GM21529 (cell line): ENCODE data around the gene SEPSECS.

Source experiments
- ATAC-seq: cut with Tn5 transposase; IDR thresholded peaks from one replicate; pipeline ENCODE4 v1.9.1; 2021; ENCODE audit not compliant: unreplicated experiment

The SEPSECS gene

GRCh38 chr4:25111648-25112196 is 48.5 kb downstream of the SEPSECS start:
- no peak for ATAC-seq

DNA sequence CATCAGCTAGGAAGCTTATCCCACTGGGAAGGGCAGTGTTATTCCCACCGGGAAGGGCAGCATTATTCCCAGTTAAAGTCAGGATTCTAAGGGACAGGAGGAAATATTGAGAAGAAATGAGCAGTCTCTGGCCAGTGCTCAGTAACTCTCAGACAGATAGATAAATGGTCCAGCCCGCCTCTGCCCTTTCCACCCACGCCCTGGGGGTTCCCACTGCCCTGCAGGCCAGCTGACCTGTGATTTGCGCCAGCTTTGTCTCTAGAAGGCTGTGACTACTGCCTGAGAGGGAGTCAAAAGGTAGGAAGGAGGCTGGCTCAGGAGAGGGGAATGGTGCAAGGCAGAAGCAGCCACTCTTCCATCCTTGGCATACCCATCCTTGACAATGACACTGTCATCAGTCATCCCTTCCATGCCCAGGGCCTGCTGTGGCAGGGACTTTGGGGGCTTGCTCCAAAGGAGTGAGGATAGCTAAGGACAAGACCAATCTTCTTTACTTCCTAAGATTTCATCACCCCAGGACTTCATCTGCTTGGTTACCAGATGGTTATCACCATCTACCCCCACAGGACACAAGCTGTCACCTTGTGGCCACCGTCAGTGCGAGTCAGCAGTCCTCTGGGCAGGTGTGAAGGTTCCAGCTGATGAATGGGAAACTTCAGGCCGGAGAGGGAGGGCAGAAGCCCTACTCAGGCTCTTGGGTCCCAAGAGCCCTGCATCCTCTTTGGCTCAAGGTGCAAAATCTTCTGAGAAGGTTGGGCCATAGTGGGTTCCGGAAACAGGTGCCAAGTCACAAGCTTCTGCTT is 49.5 kb downstream of the SEPSECS start:
- no peak for ATAC-seq

DNA sequence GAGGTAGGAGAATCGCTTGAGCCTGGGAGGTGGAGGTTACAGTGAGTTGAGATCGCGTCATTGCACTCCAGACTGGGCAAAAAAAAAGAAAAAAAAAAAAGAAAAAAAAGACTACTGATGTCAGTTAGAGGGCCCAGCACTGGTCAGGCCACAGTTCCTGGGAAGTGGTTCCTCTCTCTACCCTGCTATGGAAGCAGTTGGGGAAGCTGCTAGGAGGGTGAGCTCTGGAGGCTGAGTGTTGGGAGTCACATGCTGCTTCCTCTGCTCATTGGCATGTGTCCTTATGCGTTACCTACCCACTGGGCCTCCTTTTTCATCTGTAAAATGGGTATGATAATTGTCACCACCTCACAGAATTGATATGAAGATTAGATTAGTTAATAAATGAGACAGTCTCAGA is 50.7 kb downstream of the SEPSECS start:
- no peak for ATAC-seq

- no peak for ATAC-seq
Measured at GRCh38 chr4:25108556-25108955, 51.7 kb downstream of the SEPSECS start.

GRCh38 chr4:25107827-25108516 is 52.3 kb downstream of the SEPSECS start:
- no peak for ATAC-seq

GRCh38 chr4:25106363-25107151 is 53.7 kb downstream of the SEPSECS start:
- no peak for ATAC-seq

DNA sequence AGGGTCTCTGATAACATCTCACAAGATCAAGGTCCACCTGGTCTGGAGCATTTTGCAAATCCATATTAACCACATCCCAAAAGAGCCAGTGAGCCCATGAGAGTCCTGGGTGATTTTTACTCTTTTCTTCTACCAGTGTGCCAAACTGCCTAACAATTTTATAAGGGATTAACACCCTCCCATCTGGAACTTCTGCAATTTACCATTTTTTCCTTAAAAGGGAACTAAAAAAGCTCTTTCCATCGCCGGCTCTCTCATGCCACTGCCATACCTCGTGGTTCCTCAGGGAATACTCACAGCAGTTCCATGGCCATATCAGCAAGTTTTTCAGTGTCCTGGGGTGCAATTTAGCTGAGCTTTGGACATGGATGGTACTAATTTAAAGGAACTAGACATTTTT is 55.7 kb downstream of the SEPSECS start:
- ATAC-seq: no peak

GRCh38 chr4:25103418-25103817 is 56.8 kb downstream of the SEPSECS start:
- no peak for ATAC-seq

DNA sequence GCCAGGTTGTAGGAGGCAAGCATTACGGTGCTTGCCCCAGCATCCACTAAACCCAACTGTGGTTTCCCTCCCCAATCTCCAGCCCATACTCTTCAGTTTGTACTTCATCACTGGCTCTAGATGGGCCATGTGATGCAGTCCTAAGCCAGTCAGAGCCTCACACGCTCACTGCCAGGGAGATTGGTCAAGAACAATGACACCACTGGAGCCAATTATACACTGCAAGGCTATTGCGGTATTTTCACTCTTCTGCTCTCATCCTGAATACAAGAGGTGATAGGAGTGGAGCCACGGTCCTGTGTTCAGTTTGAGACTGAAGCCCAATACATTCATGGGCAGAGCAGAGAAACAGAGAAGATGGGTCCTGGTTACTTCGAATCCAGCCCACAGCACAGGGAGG is 58.4 kb downstream of the SEPSECS start:
- no peak for ATAC-seq

DNA sequence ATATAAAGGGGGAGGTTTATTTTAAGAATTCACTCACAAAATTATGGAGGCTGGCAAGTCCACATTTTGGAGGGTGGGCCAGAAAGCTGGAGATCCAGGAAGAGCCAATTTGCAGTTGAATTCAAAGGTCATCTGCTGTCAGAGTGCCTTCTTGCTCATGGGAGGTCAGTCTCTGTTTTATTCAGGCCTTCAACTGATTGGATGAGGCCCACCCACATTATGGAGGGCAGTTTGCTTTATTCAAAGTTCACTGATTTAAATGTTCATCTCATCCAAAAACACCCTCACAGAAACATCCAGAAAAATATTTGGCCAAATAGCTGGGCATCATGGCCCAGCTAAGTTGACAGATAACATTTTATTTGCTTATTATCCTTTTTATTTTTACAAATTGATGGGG is 59.5 kb downstream of the SEPSECS start:
- ATAC-seq: no peak

GRCh38 chr4:25100021-25100555 is 60.2 kb downstream of the SEPSECS start:
- no peak for ATAC-seq

DNA sequence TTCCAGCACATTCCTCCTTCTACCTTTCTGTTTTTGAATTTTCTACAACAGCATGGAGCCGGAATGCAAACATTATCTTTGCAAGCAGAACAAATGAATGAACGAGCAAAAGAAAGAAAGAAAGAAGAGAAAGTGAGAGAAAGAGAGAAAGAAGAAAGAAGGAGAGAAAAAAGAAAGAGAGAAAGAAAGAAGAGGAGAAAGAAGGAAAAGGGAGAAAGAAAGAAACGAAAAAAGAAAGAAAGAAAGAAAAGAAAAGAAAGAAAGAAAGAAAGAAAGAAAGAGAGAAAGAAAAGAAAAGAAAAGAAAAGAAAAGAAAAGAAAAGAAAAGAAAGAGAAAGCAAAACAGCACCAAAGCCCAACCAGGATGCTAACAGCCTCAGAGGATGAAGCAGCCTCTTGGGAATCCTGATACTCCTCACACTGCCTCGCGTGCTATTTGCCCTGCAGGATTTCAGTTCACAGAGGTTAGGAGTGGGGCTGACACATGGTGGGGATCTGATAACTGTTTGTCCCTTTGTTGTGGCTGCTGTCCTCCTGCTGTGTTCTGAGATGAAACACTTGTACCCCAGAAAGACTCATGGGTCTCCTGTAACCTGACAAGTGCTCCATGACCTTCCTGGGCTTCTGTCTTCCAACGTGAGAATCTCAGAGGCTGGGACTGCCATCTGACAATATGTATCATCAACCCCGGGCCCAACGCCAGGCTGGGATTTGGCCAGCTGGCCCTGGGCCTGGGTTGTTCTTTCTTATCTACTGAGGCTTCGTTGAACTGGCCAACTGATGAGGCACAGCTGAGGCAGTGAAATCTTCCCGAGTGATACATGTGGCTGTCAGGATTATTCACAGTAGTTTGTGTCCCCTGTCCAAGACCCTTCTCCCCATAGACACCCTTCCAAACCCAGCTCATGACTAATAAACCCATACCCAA is 61.0 kb downstream of the SEPSECS start:
- ATAC-seq: no peak

GRCh38 chr4:25096981-25097443 is 63.2 kb downstream of the SEPSECS start:
- ATAC-seq: no peak

DNA sequence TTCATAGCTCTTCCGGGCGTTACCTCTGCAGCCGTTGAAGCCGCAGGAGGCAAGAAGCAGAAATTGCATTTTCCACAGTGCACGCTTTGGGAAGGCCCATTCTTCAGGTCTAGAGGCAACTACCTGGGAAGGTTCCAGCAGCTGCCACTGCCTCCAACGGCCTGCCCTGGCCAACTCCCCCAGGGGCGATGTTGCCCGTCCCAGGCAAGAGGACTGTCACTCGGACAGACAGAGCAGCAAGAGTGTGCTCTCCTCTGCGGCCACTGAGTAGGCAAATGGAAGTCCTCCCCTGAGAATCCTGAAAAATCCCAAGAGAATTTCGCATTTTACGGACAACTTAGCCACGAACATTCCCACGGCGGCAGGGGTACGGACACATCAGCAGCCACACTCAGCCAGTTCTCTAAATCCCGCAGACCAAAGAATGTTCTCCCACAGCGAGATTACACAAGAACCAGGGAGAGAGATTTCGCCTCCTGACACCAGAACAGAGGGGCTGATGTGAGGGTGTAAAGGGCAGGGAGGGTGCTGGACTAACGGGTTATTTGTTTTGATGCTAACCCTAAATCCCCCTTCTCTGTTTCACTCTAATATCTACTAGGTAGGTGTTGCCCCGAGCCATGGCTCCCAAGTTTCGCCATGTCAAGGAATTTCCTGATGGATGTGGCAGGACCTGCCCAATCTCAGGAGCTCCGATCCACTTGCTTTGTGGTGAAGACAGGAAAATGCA is 63.8 kb downstream of the SEPSECS start:
- ATAC-seq: no peak

- no peak for ATAC-seq
Measured at GRCh38 chr4:25095837-25096236, 64.4 kb downstream of the SEPSECS start.

DNA sequence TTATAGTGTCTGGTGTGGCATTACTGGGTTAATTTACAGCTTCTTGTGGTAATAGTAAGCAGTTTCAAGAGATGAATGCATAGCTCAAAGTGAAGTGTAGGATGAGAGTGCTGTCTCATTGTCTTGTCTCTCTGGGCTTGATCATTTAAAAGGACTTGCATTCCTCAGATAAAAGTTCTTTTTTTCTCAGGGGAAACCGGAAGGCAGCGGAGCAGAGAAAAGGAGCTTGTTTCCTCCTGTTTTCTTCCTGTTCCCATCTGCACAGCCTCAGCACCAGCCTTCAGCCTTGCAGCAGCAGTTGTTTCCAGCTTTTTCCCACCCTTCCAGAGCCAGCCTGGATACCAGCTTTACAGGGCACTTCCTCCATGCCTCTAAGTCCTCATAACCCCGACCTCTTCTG is 68.1 kb downstream of the SEPSECS start:
- no peak for ATAC-seq

GRCh38 chr4:25090516-25090915 is 69.7 kb downstream of the SEPSECS start:
- ATAC-seq: no peak

DNA sequence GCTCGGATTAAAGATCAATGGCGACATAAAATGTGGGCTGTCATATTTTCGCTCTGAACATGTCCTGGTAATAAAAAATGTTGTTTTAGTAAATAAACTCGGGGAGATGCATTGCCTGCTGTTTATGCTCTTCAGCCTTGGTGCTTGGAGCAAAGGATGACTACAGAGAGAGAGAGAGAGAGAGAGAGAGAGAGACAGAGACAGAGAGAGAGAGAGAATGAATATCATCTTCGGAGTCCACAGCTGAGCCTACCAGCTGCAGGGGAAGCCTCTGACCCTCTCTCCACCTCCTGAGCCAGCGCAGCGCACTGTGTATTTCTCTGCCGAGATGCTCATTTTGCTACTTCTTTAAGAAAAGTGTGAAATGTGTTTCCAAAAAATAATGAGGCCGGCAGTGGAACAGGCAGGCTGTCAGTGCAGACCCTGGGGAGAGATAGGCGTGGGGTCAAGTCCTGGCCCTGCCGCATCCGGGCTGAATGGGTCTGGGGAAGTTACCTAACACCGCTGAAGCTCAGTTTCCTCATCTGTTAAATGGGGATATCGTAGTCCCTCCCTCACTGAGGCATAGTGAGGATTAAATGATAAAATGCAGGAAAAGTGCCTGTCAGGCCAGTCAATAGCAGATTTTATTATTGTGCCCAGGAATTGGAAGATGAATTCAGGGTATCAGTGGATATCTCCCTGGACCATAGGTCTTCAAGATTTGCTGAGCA is 71.0 kb downstream of the SEPSECS start:
- ATAC-seq: no peak
